ENCODE measurements around the gene EMSY. TPM values are rescaled to one million over a fixed set of nuclear protein-coding genes. Genes with fewer than 3 reads are reported as not detected.
"Not testable (repeated sequence)": the region's sequence is repeated elsewhere in the genome, so short reads cannot be mapped to it uniquely, and the experiment has no call there.

The EMSY gene
- total and polyA plus RNA-seq, 12 donors: 7.0 to 48.0 (median 16.4) TPM

DNA sequence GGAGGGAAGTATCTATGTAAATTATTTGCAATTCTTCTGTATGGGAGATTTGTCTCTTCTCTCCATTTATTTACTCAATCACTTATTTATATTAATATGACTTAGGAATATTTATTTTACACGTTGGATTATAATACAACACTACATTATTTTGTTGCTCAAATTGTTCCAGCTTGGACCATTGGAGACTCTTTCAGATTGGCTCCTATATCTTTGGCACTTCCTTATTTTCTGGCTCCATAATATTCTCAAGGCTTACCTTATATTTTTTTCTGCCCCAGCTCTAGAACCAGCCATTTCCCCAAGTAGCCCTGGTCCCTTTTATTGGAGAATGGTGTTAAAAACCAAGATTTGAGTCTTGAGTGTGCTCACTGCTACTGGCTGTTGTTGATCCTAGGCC is 123.8 kb downstream of the EMSY start:
- intact Hi-C loops (cut with DNase I): no loop called here
- no peak for TF ChIP-seq POLR2A (IDR thresholded peaks at IDR 0.05)
- TF ChIP-seq, protein P1, sequence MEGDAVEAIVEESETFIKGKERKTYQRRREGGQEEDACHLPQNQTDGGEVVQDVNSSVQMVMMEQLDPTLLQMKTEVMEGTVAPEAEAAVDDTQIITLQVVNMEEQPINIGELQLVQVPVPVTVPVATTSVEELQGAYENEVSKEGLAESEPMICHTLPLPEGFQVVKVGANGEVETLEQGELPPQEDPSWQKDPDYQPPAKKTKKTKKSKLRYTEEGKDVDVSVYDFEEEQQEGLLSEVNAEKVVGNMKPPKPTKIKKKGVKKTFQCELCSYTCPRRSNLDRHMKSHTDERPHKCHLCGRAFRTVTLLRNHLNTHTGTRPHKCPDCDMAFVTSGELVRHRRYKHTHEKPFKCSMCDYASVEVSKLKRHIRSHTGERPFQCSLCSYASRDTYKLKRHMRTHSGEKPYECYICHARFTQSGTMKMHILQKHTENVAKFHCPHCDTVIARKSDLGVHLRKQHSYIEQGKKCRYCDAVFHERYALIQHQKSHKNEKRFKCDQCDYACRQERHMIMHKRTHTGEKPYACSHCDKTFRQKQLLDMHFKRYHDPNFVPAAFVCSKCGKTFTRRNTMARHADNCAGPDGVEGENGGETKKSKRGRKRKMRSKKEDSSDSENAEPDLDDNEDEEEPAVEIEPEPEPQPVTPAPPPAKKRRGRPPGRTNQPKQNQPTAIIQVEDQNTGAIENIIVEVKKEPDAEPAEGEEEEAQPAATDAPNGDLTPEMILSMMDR (IDR thresholded peaks at IDR 0.05): no peak
- no peak for DNase-seq
- no peak overlapping the region for H3K4me3 ChIP-seq
- H3K4me1 ChIP-seq (replicated peaks in 1 of 2): no peaks in the 10 kb centered on the region
- no peak overlapping the region for H3K27ac ChIP-seq
- no peaks in the 10 kb centered on the region for H3K36me3 ChIP-seq (replicated peaks in 1 of 2)
- 69 to 73% (median 72%) methylated on average over 1 of the region's 1 CpG for WGBS, 4 donors
- H3K27me3 ChIP-seq: no peaks in the 10 kb centered on the region
- no peaks in the 10 kb centered on the region for H3K9me3 ChIP-seq (replicated peaks in 1 of 3)

DNA sequence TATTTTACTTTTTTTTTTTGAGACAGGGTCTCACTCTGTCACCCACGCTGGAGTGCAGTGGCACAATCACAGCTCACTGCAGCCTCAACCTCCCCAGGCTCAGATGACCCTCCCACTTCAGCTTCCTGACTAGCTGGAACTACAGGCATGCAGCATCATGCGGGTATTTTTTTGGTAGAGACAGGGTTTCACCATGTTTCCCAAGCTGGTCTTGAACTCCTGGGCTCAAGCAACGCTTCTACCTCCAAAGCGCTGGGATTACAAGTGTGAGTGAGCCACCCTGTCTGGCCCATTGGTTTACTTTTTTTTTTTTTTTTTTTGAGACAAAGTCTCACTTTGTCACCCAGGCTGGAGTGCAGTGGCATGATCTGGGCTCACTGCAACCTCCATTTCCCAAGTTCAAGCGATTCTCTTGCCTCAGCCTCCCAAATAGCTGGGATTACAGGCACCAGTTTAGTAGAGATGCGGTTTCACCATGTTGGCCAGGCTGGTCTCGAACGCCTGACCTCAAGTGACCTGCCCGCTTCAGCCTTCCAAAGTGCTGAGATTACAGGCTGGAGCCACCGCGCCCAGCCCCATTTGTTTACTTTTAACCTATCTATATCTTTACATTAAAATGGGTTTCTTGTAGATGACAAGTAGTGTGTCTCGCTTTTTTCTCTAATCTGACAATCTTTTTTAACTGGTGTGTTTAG is 127.5 kb downstream of the EMSY start:
- H3K27ac ChIP-seq; DNase-seq; H3K4me3 ChIP-seq; H3K36me3 ChIP-seq (replicated peaks in 1 of 2); H3K9me3 ChIP-seq (replicated peaks in 1 of 3); H3K4me1 ChIP-seq (replicated peaks in 1 of 2); H3K27me3 ChIP-seq; intact Hi-C loops (cut with DNase I): not testable (repeated sequence)
- WGBS, 4 donors: 94 to 96% (median 95%) methylated on average over 11 to 12 of the region's 12 CpGs

DNA sequence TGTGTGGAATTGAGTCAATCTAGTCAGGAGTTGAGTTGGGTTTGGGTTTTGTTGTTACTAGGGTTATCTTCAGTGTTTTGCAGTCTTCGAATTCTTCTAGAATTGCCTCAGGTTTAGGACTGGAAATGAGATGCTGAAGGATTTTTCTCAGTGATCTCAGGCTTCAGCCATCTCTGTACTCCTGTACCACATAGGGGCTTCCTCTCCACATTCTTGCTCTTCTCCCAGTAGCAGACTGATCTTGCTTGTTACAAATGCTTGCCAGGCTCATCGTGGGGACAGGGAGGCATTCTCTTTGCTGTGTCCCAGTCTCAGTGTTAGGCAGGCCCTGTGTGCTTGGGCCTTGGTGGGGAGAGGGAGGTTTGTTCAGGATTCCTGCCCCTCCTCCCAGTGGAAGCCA is 129.6 kb downstream of the EMSY start:
- no peaks in the 10 kb centered on the region for H3K36me3 ChIP-seq (replicated peaks in 1 of 2)
- DNase-seq: no peak

DNA sequence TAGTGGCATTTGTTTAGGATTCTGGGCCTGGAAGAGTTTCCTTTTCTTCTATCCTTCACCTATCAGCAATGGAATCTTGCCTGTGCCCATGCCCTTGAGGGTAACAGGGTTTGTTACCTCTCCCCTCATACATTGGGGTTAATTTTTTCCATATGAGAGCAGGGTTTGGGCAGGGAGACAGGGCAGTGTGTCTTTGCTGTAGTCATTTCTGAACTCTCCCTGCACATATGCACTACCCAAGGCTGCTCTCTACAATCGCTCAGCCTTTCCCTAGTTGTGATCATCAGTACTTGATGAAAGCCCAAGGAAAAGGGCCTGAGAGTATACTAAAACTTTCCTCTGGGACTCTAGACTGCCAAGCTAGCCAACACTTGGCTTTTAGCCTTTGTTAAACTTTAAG is 130.1 kb downstream of the EMSY start:
- WGBS, 4 donors: 80 to 100% (median 88%) methylated on average over 1 of the region's 1 CpG
- Histone ChIP-seq H3K27ac (no peak overlapping the region), H3K9me3 (replicated peaks in 1 of 3) (no peaks in the 10 kb centered on the region), H3K4me1 (replicated peaks in 1 of 2) (peaks cover 4 to 24% of the 10 kb centered on the region in 2 donors), H3K4me3 (no peak overlapping the region), H3K27me3 (no peaks in the 10 kb centered on the region), H3K36me3 (replicated peaks in 1 of 2) (no peaks in the 10 kb centered on the region)
- intact Hi-C loops (cut with DNase I): no loop called here
- no peak for DNase-seq
- TF ChIP-seq POLR2A (IDR thresholded peaks at IDR 0.05): no peak
- TF ChIP-seq, protein P1 (IDR thresholded peaks at IDR 0.05): no peak

More for the DNA sequence above, 129.6 kb downstream of the EMSY start:
- 86 to 94% (median 90%) methylated on average over 2 of the region's 2 CpGs for WGBS, 4 donors
- intact Hi-C loops (cut with DNase I): no loop called here
- Histone ChIP-seq H3K27me3 (no peaks in the 10 kb centered on the region), H3K4me3 (no peak overlapping the region), H3K9me3 (replicated peaks in 1 of 3) (no peaks in the 10 kb centered on the region), H3K27ac (no peak overlapping the region), H3K4me1 (replicated peaks in 1 of 2) (peaks cover 4 to 24% of the 10 kb centered on the region in 2 donors)
- TF ChIP-seq POLR2A (IDR thresholded peaks at IDR 0.05): no peak
- TF ChIP-seq, protein P1 (IDR thresholded peaks at IDR 0.05): no peak

Data from adrenal gland (tissue), 12 donors.